Ishikawa (cell line): ENCODE results near the gene BRPF3.

Experiments
- CEBPB ChIP-seq: IDR thresholded peaks from 2 replicates; pipeline ENCODE4 v1.6.1; 2012
- EP300 ChIP-seq: IDR thresholded peaks from 2 replicates; pipeline ENCODE4 v1.6.1; 2012; ENCODE audit warnings: borderline replicate concordance
- RAD21 ChIP-seq: IDR thresholded peaks from 2 replicates; pipeline ENCODE4 v1.6.1; 2012; ENCODE audit warnings: low read depth
- TCF12 ChIP-seq: IDR thresholded peaks from 2 replicates; pipeline ENCODE4 v1.6.1; 2012; ENCODE audit warnings: low read depth

GRCh38 chr6:36210886-36211595, 14.5 kb downstream of the BRPF3 start:
- TF ChIP-seq EP300 (no peak), CEBPB (no peak), RAD21 (no peak), TCF12 (no peak)
